Fibroblast of lung (primary cell): ENCODE measurements around the gene HAGH. TPM values are rescaled to one million over a fixed set of nuclear protein-coding genes. Genes with fewer than 3 reads are reported as not detected.

Source experiments
- DNase-seq, 2 donors: peaks; one replicate each; pipeline versions ENCODE4 v3.0.0 to v3.0.0-alpha.2; 2010; ENCODE audit warnings: low read depth in 2 of 2
- H2AFZ ChIP-seq: 2 replicates; pipeline ENCODE4 v1.5.1; 2012; ENCODE audit warnings: low read length, control low read depth, inconsistent platforms
- H3K27ac ChIP-seq: 2 replicates; pipeline ENCODE4 v1.5.1; 2011; ENCODE audit warnings: low read length, control low read depth; ENCODE audit not compliant: insufficient read depth
- H3K27me3 ChIP-seq: 2 replicates; pipeline ENCODE4 v1.5.1; 2011; ENCODE audit warnings: mild to moderate bottlenecking, low read length; ENCODE audit not compliant: control insufficient read depth, insufficient read depth
- H3K36me3 ChIP-seq: 2 replicates; pipeline ENCODE4 v1.5.1; 2011; ENCODE audit warnings: low read length; ENCODE audit not compliant: control insufficient read depth, insufficient read depth
- H3K4me1 ChIP-seq: 2 replicates; pipeline ENCODE4 v1.5.1; 2011; ENCODE audit warnings: low read length; ENCODE audit not compliant: control insufficient read depth, insufficient read depth; ENCODE audit errors: extremely low read depth
- H3K4me2 ChIP-seq: 2 replicates; pipeline ENCODE4 v1.5.1; 2011; ENCODE audit warnings: low read length, control low read depth; ENCODE audit not compliant: insufficient read depth; ENCODE audit errors: extremely low read depth
- H3K4me3 ChIP-seq, 4 experiments: fragments of 200-600 bp in 1 of 4; sonication (generic) in 1 of 4; replicated peaks in 1 of 4; 2 replicates each; pipeline ENCODE4 v1.5.1; 2011 to 2016; ENCODE audit warnings: low read length in 4 of 4, low read depth in 3 of 4, mild to moderate bottlenecking in 3 of 4, control low read depth in 2 of 4, inconsistent platforms in 1 of 4, mixed read lengths in 1 of 4; ENCODE audit not compliant: insufficient read depth in 1 of 4; ENCODE audit errors: control extremely low read depth in 1 of 4
- H3K79me2 ChIP-seq: 2 replicates; pipeline ENCODE4 v1.5.1; 2012; ENCODE audit warnings: mild to moderate bottlenecking, low read length, inconsistent platforms; ENCODE audit not compliant: control insufficient read depth, insufficient read depth
- H3K9ac ChIP-seq: 2 replicates; pipeline ENCODE4 v1.5.1; 2011; ENCODE audit warnings: mild to moderate bottlenecking, low read length, control low read depth; ENCODE audit not compliant: insufficient read depth
- H3K9me3 ChIP-seq: 2 replicates; pipeline ENCODE4 v1.5.1; 2012; ENCODE audit warnings: low read depth, low read length; ENCODE audit not compliant: control insufficient read depth, insufficient read depth
- H4K20me1 ChIP-seq: 2 replicates; pipeline ENCODE4 v1.5.1; 2011; ENCODE audit warnings: low read length; ENCODE audit not compliant: control insufficient read depth, insufficient read depth; ENCODE audit errors: extremely low read depth
- CTCF ChIP-seq, 2 donors: IDR thresholded peaks in 1 of 2; conservative IDR thresholded peaks in 1 of 2; 1 replicate in 1 of 2; 2 replicates in 1 of 2; pipeline ENCODE4 v1.5.1; 2011 to 2012; ENCODE audit warnings: low read length in 2 of 2, control low read depth in 1 of 2, inconsistent platforms in 1 of 2, low read depth in 1 of 2, mild to moderate bottlenecking in 1 of 2
- EZH2 ChIP-seq: IDR thresholded peaks from 2 replicates; pipeline ENCODE4 v1.5.1; 2012; ENCODE audit warnings: low read length, control low read depth, mild to moderate bottlenecking; ENCODE audit errors: missing control alignments
- polyA plus RNA-seq, 2 donors: library from polyadenylated mRNA; depleted of rRNA in 1 of 2; stranded (reverse) in 1 of 2; unstranded in 1 of 2; fragments of >200 nt; gene quantifications; 2 replicates each; pipeline ENCODE4 v1.2.1, GENCODE V29; 2011 to 2012; ENCODE audit warnings: missing spikeins in 1 of 2
- total RNA-seq: library from RNA; depleted of rRNA; stranded (reverse); fragments of >200 nt; gene quantifications from 2 replicates; pipeline ENCODE4 v1.2.1, GENCODE V29; 2014

HAGH gene
- total and polyA plus RNA-seq, 2 donors (not counting 1 experiment from before 2014, with no cell fraction given) = 18.4 to 47.4 TPM

GRCh38 chr16:1794221-1794871 is 32.3 kb downstream of the HAGH start:
- TF ChIP-seq EZH2 (no peak), CTCF (conservative IDR thresholded peaks at IDR 0.05 in 1 of 2, IDR thresholded peaks at IDR 0.05 in 1 of 2; ENCODE audit: low read depth in 1 of 2, low read length in 2 of 2) (no peak)
- H2AFZ ChIP-seq = no peak overlapping the region

GRCh38 chr16:1793578-1794220 is 32.9 kb downstream of the HAGH start, which contains the start of gene IGFALS:
TSS of gene IGFALS (minus strand) at chr16:1793705. CDS start at chr16:1793652, 53 bp downstream.
- no peaks in the 10 kb centered on the region for H3K9me3 ChIP-seq
- H2AFZ ChIP-seq = no peak within 1 kb of the TSS
- H3K9ac ChIP-seq = no peak within 1 kb of the TSS
- no peaks in the 10 kb centered on the region for H3K79me2 ChIP-seq
- H4K20me1 ChIP-seq = no peaks in the 10 kb centered on the region
- no peak for TF ChIP-seq CTCF (conservative IDR thresholded peaks at IDR 0.05 in 1 of 2, IDR thresholded peaks at IDR 0.05 in 1 of 2; ENCODE audit: low read depth in 1 of 2, low read length in 2 of 2)
- TF ChIP-seq EZH2 = no peak
- peaks cover 5% of the 10 kb centered on the region for H3K36me3 ChIP-seq
- no peak within 1 kb of the TSS for H3K4me3 ChIP-seq
- no peak within 1 kb of the TSS for H3K27ac ChIP-seq
- H3K4me2 ChIP-seq = no peak within 1 kb of the TSS
- no peaks in the 10 kb centered on the region for H3K27me3 ChIP-seq
- no peaks in the 10 kb centered on the region for H3K4me1 ChIP-seq
- no peak for DNase-seq

More at GRCh38 chr16:1794221-1794871, 32.3 kb downstream of the HAGH start:
- Histone ChIP-seq H3K79me2 (no peaks in the 10 kb centered on the region), H3K27ac (no peak overlapping the region), H3K4me3 (no peak overlapping the region), H3K27me3 (no peaks in the 10 kb centered on the region), H3K36me3 (peaks cover 5% of the 10 kb centered on the region), H4K20me1 (no peaks in the 10 kb centered on the region), H3K4me2 (no peak overlapping the region), H3K9me3 (no peaks in the 10 kb centered on the region), H3K4me1 (no peaks in the 10 kb centered on the region), H3K9ac (no peak overlapping the region)
- DNase-seq = no peak

- Histone ChIP-seq H3K4me1 (no peaks in the 10 kb centered on the region), H3K79me2 (no peaks in the 10 kb centered on the region), H3K4me2 (no peak overlapping the region), H3K36me3 (peaks cover 7% of the 10 kb centered on the region), H2AFZ (no peak overlapping the region), H3K27ac (no peak overlapping the region), H3K4me3 (no peak overlapping the region), H3K9me3 (no peaks in the 10 kb centered on the region), H3K27me3 (no peaks in the 10 kb centered on the region), H3K9ac (no peak overlapping the region), H4K20me1 (no peaks in the 10 kb centered on the region)
- no peak for DNase-seq
- no peak for TF ChIP-seq EZH2
- no peak for TF ChIP-seq CTCF (conservative IDR thresholded peaks at IDR 0.05 in 1 of 2, IDR thresholded peaks at IDR 0.05 in 1 of 2; ENCODE audit: low read depth in 1 of 2, low read length in 2 of 2)
Observed at GRCh38 chr16:1792836-1793577, 33.6 kb downstream of the HAGH start.
